Measurements from ENCODE around the gene SERPINA9. TPM values are rescaled to one million over a fixed set of nuclear protein-coding genes. Genes with fewer than 3 reads are reported as not detected.

Gene SERPINA9
- total RNA-seq, 2 experiments from 2014 or later = not detected

- no peaks in the 10 kb centered on the region for H3K36me3 Mint-ChIP-seq (ENCODE audit: low read depth)
- no peak overlapping the region for H3K27ac Mint-ChIP-seq
- TF ChIP-seq, protein P1, sequence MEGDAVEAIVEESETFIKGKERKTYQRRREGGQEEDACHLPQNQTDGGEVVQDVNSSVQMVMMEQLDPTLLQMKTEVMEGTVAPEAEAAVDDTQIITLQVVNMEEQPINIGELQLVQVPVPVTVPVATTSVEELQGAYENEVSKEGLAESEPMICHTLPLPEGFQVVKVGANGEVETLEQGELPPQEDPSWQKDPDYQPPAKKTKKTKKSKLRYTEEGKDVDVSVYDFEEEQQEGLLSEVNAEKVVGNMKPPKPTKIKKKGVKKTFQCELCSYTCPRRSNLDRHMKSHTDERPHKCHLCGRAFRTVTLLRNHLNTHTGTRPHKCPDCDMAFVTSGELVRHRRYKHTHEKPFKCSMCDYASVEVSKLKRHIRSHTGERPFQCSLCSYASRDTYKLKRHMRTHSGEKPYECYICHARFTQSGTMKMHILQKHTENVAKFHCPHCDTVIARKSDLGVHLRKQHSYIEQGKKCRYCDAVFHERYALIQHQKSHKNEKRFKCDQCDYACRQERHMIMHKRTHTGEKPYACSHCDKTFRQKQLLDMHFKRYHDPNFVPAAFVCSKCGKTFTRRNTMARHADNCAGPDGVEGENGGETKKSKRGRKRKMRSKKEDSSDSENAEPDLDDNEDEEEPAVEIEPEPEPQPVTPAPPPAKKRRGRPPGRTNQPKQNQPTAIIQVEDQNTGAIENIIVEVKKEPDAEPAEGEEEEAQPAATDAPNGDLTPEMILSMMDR (IDR thresholded peaks at IDR 0.05) = no peak
- H3K27me3 Mint-ChIP-seq = peaks cover 14% of the 10 kb centered on the region
- POLR2A ChIA-PET = no interaction called here
- intact Hi-C loops (cut with micrococcal nuclease) = no loop called here
- DNase-seq (no peak), ATAC-seq (no peak)
- H3K4me3 Mint-ChIP-seq = no peak overlapping the region
- H3K9me3 Mint-ChIP-seq = peaks cover 11% of the 10 kb centered on the region
- CTCF ChIA-PET = no interaction called here
- no peaks in the 10 kb centered on the region for H3K4me1 Mint-ChIP-seq (ENCODE audit: low read depth)
These were observed 11.7 kb downstream of the SERPINA9 start for GRCh38 chr14:94464290-94464689.

GRCh38 chr14:94462763-94463572, 13.0 kb downstream of the SERPINA9 start:
- no peaks in the 10 kb centered on the region for H3K4me1 Mint-ChIP-seq (ENCODE audit: low read depth)
- H3K4me3 Mint-ChIP-seq = no peak overlapping the region
- H3K9me3 Mint-ChIP-seq = peaks cover 11% of the 10 kb centered on the region
- ATAC-seq (no peak), DNase-seq (no peak)
- H3K27me3 Mint-ChIP-seq = peaks cover 14% of the 10 kb centered on the region
- no peaks in the 10 kb centered on the region for H3K36me3 Mint-ChIP-seq (ENCODE audit: low read depth)
- intact Hi-C loops (cut with micrococcal nuclease) = no loop called here
- ChIA-PET POLR2A (no interaction called here), CTCF (no interaction called here)
- no peak overlapping the region for H3K27ac Mint-ChIP-seq
- TF ChIP-seq, protein P1 (IDR thresholded peaks at IDR 0.05) = no peak

DNA sequence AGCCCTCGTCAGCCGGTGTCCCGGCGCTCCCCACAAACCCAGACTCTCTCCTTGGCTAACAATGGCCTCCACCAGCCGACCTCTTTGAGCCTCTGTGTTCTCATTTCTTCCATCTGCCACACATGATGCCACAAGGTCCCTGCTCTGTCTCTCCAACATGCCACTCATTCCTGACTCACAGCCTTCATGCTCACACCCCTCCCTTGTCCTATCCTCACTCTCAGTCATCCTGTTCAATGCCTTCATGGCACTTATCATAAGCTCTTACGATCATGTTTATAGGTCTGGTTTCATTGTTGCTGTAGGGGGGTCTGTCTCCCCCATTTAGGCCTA, 13.8 kb downstream of the SERPINA9 start:
- H3K36me3 Mint-ChIP-seq (ENCODE audit: low read depth) = no peaks in the 10 kb centered on the region
- H3K27ac Mint-ChIP-seq = no peak overlapping the region
- ATAC-seq (no peak), DNase-seq (no peak)
- no peaks in the 10 kb centered on the region for H3K4me1 Mint-ChIP-seq (ENCODE audit: low read depth)
- H3K27me3 Mint-ChIP-seq = peaks cover 14% of the 10 kb centered on the region
- H3K4me3 Mint-ChIP-seq = no peak overlapping the region
- ChIA-PET POLR2A (no interaction called here), CTCF (no interaction called here)
- peaks cover 11% of the 10 kb centered on the region for H3K9me3 Mint-ChIP-seq
- TF ChIP-seq, protein P1 (IDR thresholded peaks at IDR 0.05) = no peak
- intact Hi-C loops (cut with micrococcal nuclease) = no loop called here

DNA sequence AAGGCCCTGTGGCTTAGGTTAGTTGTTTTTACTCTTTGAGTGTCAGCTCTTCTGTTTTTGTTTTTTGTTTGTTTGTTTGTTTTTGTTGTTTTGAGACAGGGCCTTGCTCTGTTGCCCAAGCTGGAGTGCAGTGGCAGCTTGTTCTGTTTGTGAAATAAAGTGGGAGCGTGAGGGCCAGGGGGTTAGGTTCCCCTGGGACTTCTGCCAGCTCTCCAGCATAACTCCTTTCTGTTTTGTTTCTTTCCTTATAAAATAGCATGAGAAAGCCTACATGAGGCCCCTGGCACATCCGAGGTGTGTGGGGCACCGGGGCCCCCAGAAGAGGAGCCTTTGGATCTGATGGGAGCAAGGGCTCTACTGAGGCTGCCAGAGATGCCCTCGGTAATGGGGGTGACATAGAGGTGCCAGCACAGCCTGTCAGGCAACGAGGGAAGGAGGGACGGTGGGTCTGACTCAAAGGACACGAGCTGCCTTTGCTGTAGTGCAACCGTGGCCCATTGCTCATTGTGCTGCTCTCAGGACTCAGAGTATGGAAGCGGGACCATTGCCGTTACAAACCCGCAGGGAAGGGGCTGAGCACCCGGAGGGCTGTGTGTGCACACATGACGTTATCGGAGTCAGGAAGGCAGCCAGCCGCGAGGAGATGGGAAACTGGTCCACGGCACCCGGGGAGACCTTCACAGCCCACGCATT, 14.3 kb downstream of the SERPINA9 start:
- Mint-ChIP-seq H3K27ac (no peak overlapping the region), H3K36me3 (ENCODE audit: low read depth) (no peaks in the 10 kb centered on the region), H3K27me3 (peaks cover 16% of the 10 kb centered on the region), H3K4me3 (no peak overlapping the region), H3K4me1 (ENCODE audit: low read depth) (no peaks in the 10 kb centered on the region), H3K9me3 (peaks cover 11% of the 10 kb centered on the region)
- ChIA-PET POLR2A (no interaction called here), CTCF (no interaction called here)
- intact Hi-C loops (cut with micrococcal nuclease) = no loop called here
- TF ChIP-seq, protein P1 (IDR thresholded peaks at IDR 0.05) = no peak
- DNase-seq (no peak), ATAC-seq (no peak)

GRCh38 chr14:94460631-94461416, 15.2 kb downstream of the SERPINA9 start:
- Mint-ChIP-seq H3K4me3 (no peak overlapping the region), H3K27ac (no peak overlapping the region), H3K9me3 (peaks cover 5% of the 10 kb centered on the region), H3K4me1 (ENCODE audit: low read depth) (no peaks in the 10 kb centered on the region), H3K36me3 (ENCODE audit: low read depth) (no peaks in the 10 kb centered on the region), H3K27me3 (peaks cover 18% of the 10 kb centered on the region)
- TF ChIP-seq, protein P1 (IDR thresholded peaks at IDR 0.05) = no peak
- DNase-seq (no peak), ATAC-seq (no peak)
- CTCF ChIA-PET = no interaction called here
- POLR2A ChIA-PET = no interaction called here
- intact Hi-C loops (cut with micrococcal nuclease) = no loop called here

All from activated CD8-positive, alpha-beta T cell treated with anti-CD3 and anti-CD28 coated beads for 36 hours (primary cell).